DMS153 treated with DMSO at 0.1 percent for 48 hours (cell line): Measurements from ENCODE around the gene DKC1.

ENCODE experiments used
- DNase-seq: peaks from one replicate; lab custom pipeline; 2025; ENCODE audit not compliant: unreplicated experiment; lab: John Stamatoyannopoulos, UW

DKC1 gene

DNA sequence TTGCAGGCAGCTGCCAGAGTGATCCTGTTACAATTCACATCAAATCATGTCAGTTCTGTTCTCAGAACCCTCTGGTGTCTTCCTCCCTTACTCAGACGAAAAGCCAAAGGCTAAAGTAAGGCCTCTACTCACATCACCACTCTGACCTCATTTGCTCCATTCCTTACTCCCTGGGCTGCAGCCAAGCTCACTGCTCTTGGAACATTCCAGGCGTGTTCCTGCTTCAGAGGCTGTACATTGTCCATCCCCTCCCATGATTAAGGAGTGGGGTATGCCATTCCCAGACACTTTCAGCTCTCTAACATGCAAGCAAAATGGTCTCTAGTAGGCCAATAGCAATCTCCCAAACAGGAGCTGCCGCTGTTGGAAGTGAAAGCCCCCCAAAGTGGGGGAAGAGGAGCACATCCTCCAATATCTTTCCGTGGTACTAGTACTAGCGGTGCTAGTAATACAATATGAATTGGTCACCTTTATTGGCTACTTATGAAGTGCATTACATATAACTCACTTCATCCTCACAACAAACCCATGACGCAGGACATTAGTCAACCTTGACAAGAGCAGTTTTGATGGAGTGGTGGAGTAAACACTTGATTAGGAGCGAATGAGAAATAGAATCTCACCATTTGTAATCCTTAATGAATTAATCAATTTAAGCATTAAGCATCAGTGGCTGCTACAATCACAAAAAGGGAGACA, 26.8 kb upstream of the DKC1 start:
- DNase-seq = no peak

DNA sequence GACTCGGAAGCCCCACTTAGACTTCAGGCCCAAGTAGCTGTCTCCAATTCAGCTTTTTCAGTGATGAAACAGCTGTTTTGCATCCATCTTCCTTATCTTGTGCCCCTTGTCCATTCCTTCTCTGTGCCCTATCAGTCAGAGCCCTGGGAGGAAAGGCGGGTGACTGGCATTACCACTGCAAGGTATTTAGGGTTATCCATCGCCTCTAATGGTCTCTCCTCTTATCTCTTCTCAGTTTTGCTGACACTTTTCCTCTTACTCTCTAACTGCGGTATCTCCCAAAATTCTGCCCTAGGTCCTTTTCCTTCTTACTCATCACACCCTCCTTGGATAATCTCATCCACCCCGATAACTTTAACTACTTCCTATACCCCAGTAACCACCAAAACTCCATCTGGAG, 25.5 kb upstream of the DKC1 start:
- no peak for DNase-seq

DNA sequence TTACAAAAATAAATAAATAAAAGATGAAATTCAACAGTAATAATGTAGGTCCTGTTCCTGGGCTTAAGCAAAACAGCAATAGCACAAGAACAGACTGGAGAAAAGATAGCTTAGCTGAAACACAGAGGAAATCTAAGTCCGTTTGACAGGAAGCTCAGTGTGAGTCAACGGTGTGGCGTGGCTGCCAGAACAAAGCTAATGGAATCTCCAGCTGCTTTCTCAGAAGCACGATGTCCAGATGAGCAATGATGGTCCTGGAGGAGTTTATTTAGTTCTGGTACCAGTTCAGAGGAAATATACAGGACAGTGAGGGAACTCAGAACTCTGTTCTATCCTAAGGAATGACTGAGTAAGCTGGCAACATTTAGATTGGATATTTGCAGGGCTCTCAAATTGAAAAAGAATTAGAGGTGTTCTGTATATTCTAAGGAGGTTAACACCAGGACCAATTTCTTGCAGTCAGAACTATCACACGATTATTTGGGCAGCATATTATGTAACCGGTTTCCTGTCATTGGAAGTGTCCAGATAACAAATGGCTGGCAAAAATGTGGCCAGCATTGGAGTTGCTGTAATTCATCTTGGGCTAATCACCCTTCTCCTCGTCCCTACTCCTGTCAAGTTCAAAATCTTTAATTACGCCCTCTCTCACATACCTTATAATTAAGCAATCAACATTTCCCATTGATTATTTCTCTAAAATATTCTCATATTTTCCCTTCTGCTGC, 24.5 kb upstream of the DKC1 start:
- DNase-seq = no peak

DNA sequence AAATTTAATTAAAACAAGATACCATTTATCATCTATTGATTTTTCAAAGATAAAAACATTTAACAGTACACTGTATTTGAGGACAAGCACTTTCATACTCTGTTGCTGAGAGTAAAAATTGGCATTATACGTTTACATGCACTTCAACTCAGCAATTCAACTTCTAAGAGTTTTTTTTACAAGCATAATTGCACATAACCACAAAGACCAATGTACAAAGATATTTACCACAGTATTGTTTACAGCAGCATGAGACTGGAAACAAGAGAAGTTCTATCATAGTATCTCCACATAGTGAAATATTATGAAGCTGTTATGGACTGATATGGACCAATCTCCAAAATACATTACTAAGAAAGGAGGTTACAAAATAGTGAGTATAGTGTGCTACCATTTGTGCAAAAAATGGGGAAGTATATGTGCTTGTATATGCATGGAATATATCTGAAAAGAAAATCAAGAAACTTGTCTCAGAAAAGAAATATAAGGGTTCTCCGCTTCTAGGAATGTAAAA, 22.7 kb upstream of the DKC1 start:
- DNase-seq = no peak

DNA sequence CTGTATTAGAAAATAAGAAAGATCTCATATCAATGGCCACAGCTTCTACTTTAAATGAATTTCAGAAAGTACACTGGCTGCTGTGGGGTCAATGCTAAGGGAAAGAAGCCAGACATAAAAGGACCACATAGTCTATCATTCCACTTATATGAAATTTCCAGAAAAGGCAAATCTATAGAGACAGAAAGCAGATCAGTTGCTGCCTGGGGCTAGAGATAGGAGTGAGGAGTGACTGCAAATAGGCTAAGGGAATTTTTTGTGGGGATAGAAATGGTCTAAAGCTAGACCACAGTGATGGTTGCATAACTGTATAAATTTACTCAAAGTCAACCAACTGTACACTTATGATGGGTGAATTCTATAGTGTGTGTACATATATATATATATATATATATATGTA, 20.1 kb upstream of the DKC1 start:
- no peak for DNase-seq

DNA sequence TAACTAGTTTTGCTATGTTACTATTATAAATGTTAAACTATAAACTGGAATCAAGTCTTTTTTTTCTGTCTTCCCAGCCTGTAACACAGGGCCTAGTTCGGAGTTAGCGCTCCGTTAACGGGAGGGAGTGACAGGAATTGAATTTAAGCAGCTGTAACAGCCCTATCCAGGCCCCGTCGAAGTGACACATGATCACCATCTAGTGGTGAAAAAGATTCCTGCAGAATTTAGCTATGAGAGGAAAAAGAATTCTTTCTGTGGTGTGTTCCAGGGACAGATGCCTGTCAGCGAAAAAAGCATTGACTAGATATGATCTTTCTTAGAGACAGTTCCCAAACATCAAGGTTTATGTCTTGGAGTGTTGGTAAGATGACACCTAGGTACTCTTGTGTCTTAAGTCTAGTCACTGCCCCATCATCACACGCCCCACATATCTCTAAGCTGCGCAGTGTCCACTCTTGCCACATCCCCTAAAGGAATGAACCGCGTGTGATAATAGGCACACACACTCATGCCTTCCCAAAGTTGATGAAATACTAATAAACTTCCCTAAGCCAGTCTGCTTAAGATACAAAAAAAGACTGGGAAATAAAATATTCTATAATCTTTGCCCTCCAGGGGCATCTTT, 13.8 kb upstream of the DKC1 start:
- peak; percentile 70 for DNase-seq

DNA sequence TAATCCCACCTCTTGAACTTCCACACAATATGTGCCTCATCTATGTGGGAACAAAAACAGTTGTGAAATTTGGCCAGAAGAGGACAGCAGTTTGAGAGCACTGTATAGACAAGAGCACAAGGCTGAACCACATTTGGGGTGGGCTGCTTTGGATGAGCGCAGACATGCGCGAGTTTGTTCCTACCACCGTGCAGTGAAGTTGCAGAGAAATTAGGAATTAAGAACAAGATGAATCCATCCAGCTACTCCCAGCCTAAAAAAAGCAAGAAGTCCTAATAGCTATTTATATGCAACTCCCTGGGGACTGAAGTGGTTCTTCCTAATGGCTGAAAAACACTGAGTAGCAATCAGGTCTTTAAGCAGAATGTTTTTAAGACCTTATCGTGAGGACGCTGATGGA, 12.8 kb upstream of the DKC1 start:
- DNase-seq = peak; percentile 55

DNA sequence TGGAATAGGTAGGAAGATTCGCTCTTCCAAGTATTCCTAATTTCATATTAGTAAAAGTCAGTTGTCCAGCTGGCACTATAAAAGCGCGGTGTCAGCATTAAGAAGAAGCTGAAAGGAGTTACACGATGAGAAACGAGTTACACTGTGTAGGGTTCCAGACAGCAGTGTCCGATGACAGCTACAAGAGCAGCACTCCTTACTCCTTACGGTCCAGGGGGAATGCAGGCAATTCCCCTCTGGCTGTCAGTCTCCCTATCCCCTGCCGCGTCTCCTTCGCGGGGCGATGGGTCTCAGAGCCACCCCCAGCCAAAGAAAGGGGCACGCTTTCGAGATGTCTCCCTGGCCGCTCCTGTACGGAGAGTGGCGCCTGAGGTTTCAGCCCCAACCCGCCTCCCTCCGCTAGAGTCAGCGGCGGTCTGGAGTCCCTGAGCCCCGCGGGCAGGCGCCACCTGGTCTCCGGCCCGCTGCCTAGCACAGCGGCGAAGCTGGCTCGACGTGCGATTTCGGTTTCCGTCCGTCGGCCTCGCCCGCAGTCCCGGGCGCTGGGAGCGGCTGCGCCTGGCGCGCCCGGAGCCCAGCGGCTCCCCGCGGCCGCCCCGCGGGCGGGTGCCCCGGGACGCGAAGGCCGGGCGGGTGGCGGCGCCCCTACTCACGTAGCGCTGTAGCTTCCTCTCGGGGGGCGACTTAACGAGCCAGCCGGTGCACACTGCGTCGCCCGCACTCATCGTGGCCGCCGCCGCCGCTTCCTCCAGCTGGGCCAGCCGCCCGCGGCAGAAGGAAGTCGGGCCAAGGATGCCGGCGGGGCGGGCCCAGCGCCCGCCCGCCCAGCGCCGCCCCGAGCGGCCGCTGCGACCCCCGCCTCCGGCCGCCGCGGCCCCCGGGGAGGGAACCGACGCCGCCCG, 12.1 kb upstream of the DKC1 start, which contains the start of gene GAB3:
TSS of gene GAB3 (minus strand) at position 777 of the 902 bp plus-strand sequence. CDS start at position 725, 52 bp downstream.
- peak; percentile 55 for DNase-seq

DNA sequence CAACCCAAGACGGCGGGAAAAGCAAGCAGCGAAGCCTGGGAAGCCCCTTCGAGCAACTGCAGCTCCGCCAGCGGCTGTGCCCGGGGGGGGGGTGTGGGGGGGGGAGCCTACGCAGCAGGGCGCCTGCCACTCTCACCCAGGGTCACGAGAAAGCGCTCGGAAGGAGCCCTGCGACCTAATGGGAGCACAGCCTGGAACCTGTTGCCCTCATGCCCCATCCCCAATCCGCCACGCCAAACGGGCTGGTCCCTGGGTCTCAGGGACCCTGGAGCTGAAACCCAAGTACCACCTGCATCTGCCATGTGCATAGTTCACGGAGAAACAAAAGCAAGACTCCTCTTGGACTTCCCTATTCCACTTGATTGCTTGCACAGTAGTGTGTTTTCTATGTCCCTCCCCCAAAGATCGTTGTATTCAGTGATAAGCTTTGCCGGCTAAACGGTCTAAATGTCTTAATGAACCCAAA, 11.4 kb upstream of the DKC1 start:
- no peak for DNase-seq

DNA sequence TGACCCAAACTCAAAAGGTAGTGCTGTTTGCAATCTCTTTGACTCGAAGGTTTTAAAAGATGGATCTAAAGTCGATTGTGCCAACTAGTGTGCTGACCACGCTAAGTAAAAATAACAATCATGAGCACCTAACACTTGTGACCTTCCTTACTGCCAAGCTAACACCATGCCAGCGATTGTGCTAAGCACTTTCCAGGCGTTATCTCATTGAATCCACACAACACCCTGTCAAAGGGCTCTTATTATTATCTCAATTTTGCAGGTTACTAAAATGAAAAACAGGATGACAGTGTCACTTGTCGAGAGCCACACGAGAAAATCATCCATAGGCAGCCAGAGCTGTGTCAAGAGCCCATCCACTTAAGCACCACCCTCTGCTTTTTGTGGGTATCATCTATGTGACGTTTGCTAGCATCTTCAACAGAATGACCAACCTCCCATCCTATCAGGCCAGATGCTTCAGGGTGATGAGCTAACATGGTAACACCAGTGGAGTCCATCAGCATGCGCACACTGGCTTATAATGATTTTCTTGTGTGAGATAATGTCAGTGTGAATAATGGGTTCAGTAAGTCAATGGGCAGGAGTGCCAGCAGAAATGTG, 10.9 kb upstream of the DKC1 start:
- no peak for DNase-seq

DNA sequence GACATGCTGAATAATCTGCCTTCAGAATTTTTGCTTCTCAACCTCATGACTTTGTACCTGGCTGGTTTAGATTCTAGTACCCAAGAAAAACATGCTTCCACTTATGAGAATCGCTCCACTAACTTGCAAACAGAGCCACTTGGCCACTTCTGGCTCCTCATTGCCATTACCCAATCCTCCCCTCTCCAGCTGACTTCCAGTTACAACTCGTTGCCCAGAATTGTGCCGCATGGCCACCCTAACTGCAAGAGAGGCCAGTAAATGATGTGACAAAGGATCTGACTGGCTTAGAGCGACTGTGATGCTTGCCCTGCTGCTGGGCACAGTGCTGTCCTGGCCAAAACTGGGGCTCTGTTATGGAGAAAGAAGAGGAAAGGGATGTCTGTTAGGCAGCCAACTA, 4.0 kb upstream of the DKC1 start:
- DNase-seq = no peak

DNA sequence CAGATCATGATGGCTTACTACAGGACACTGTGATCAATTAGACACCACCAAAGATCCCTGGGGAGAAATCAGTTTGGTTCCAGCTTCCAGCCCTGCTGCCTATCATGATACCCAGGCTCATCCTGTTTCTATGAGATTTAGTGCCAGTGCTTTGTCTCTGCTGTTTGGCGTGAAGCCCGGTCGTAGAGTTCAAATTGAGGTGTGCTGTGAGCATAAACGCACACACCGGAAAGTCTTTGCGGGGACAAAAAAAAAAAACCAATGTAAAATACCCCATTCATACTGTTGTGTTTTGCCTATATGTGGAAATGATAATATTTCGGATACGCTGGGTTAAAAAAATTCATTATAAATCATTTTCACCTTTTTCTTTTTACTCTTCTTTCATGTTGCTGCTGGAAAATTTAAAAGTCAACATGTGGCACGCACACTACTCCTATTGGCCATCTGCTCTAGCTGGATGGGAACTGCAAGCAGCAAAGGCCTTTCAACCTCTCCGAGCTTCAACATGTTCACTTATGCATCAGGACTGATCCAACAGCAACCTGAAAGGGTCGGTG, 607 bp upstream of the DKC1 start:
- DNase-seq = peak; percentile 70

DNA sequence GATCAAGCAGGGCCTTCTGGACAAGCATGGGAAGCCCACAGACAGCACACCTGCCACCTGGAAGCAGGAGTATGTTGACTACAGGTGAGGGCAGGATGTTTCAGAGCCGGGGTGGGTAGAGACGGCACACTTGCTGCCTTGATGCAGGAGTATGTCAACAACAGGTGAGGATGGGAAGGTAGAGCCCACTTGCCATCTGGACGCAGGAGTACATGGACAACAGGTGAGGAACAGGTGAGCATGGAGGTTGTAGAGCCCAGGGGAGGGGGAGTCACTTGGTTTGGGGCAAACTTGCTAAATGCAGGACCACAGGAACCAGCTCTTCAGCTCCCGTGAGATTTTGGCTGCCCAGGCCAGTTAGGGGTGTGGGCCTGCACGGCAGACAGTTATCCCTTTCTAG, 12.0 kb downstream of the DKC1 start:
- DNase-seq = no peak

DNA sequence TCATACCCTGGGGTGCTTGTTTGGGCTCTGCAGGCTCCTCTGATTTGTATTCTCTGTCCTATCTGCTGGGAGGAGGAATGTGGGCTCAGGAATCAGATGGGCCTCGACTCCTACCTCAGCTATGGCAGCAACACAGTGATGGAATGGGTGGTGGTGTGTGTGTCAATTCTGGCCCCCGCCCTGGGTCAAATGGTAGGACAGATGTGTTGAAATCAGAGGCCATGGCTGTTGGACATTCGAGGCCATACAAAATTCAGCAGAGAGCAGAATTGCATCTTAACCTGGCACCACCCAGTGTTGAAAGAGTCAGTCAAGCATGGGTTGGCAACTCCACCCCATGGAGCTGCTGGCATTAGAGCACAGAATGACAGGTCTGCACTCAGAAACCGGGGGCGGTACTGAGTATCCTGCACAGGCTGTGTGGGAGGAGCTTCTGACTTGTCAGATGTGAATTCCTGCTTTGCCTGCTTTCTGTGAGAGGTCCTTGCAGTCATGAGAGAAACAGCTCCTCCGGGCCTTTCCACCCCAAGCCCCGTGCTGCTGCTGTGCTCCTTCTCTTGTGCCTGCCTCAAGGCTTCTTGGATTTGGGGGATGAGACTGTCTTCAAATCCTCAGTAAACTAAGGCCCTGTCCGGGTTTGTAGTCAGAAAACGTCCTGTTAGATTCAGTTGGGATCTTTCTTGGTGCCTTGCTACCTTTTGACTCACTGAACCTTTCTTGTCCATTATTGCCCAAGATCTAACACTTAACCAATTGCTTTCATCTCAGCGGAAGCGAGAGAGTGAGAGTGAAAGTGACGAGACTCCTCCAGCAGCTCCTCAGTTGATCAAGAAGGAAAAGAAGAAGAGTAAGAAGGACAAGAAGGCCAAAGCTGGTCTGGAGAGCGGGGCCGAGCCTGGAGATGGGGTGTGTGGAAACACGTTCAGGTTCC, 13.0 kb downstream of the DKC1 start:
- no peak for DNase-seq

DNA sequence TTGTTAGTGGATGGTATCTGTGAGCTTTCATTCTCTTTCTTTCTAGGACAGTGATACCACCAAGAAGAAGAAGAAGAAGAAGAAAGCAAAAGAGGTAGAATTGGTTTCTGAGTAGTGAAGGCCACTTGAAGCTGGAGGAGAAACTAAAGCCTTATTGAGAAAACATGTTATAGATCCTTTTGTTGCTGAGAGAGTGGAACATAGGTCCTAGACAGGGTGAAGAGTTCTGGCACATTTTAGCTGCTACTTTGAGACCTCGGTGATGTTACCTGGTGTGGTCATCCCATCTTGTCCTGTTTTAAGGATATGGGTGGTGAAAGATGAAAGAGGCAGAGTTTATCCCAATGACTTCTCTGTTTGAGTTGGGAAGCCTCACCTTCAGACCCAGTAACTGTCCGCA, 14.1 kb downstream of the DKC1 start:
- no peak for DNase-seq

DNA sequence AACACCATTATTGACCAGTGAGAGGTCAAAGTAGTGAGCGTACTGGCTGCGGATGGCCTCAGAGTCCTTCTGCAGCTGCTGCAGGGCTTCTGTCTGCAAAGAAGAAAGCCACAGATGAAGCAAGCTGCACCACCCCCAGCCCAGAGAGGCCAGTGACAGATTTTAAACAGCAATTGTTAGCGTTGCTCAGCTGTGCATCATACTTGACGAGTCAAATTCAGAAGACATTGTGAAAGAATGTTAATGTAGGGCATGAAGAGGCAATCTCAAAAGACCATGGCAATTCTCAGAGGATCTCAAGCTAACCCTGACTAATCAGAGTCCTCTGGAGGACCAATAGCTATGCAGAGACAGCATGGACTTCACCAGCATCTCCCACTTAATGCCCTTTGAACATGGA, 16.6 kb downstream of the DKC1 start:
- no peak for DNase-seq

DNA sequence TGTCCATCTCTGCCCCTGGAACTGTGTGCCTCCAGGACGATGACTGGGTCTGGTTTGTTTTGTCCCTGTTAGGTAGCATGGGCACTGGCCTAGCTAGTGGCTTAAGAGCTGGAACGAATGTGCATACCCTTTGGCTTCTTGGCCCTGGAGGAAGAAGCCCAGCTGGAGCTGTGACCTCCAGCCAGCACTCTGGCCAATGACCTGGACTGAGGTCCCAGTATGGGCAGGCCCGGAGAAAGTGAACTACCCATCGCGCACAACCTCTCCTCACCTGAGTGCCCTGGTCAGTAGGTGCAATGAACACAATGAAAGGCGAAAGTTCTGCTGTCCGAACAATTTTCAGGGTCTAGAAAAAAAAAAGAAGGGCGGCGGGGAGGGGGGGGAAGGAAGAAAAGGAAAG, 18.3 kb downstream of the DKC1 start:
- DNase-seq = no peak

DNA sequence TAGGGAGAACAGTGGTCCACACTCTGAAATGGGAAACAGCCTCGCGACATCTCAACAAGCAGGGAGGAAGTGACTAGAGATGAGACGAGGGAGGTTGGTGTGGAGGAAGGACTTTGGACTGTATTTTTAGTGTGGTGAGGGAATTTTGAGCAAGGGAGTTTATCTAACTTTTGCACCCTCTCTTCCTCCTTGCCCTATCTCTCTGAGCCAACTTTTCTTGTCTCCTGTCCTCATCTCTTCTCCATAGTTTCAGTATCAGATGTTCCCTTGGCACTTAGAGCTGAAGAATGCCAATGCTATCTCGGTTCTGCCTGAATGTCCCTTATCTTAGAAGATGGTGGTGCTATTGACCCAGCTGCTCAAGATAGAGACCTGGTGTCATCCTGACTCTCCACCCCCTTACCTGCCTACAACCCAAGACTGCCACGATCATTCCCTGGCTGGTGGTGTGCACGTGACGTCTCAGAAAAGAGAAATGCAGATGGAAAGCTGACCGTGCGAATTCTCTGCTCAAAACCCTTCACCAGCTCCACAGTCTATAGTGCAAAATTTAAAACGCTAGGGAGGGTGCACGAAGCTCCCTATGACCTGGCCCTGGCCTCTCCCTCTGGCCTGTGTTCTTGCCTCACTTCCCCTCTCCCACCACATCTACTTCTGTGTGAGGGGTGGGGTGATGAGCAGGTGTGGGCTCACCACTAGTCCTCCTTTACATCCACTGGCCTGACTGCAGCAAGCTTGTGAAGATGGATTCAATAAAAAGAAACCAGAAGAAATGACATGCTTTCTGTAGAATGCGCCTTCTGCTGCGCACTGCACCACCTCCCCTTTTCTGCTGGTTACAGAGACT, 21.7 kb downstream of the DKC1 start:
- DNase-seq = no peak
